IPS DF 6.9 (cell line): ENCODE measurements around the gene MYL12B.
A peak's percentile ranks its signal among the peaks of the same experiment; 100 is the strongest.
"Not testable (repeated sequence)": the region's sequence is repeated elsewhere in the genome, so short reads cannot be mapped to it uniquely, and the experiment has no call there.

ENCODE experiments used
- DNase-seq: peaks from one replicate; pipeline ENCODE4 v3.0.0-alpha.2; 2013; ENCODE audit warnings: low read depth, low spot score
- H3K27ac ChIP-seq: one replicate; pipeline ENCODE4 v1.5.1; 2013; ENCODE audit warnings: low read length, control low read depth
- H3K27me3 ChIP-seq: 2 replicates; pipeline ENCODE4 v1.6.1; 2013; ENCODE audit warnings: mild to moderate bottlenecking, low read length; ENCODE audit not compliant: control insufficient read depth, insufficient read depth
- H3K36me3 ChIP-seq: 2 replicates; pipeline ENCODE4 v1.6.1; 2013; ENCODE audit warnings: low read length; ENCODE audit not compliant: control insufficient read depth, insufficient read depth
- H3K4me1 ChIP-seq: 2 replicates; pipeline ENCODE4 v1.6.1; 2013; ENCODE audit warnings: low read length; ENCODE audit not compliant: control insufficient read depth, insufficient read depth
- H3K4me3 ChIP-seq: 2 replicates; pipeline ENCODE4 v1.5.1; 2013; ENCODE audit warnings: mild to moderate bottlenecking, low read length
- H3K9me3 ChIP-seq: 2 replicates; pipeline ENCODE4 v1.6.1; 2013; ENCODE audit warnings: low read length, inconsistent platforms; ENCODE audit not compliant: control insufficient read depth, insufficient read depth
- WGBS: extraction: QIAGEN DNeasy Blood & Tissue Kit; methylation state at CpG from one replicate; pipeline ENCODE4 v1.1.7; 2013; ENCODE audit warnings: mixed read lengths, missing lambda C conversion rate; ENCODE audit not compliant: insufficient read length, insufficient coverage; 5-methylcytosine and 5-hydroxymethylcytosine counted together

MYL12B gene

DNA sequence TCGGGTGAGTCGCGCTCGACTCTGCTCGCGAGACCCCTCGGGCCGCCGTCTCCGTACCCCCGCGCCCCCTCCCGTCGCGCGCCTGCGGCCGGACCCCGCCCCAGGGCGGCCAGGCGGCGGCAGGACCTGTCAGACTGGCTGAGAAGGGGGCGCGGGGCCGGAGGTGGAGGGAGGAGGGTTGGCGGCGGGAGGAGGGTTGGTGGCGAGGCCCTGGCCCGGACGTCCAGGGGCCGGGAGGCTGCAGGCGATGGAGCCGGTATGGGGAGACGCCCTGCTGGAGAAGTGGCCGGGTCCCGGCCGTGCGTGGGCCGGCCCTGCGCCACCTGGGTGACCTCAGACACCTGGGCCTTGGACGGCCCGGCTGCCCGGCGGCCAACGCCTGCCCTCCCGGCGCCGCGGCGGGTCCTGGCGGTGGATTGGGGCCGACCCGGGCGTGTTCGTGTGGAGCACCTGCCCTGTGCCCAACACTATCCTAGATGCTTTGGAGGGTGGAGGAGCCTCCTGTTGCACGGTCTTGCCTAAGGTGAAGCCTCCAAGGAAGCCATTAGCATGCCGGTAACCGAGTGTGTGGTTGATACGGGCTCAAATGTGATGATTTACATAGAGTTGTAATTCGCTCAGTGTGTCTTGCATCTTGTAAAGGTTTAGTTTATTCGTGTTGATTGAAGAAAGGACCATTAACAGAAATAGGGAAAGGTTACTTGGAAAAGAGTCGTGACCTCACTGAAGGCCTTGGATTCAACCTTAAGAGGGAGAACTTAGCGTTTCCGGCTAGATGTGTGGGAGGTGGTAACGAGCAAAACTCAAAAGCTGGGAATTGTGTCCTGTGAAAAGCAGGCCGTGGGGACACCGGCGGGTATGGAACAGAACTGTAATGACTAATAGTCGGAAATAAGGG, 550 bp downstream of the MYL12B start:
- no peaks in the 10 kb centered on the region for H3K9me3 ChIP-seq
- no peaks in the 10 kb centered on the region for H3K27me3 ChIP-seq
- no peak overlapping the region for H3K27ac ChIP-seq
- WGBS, result no CpG with 5 or more reads among the region's 69 CpGs
- peaks cover 3% of the 10 kb centered on the region; the same call in 1 of the 2 replicates for H3K36me3 ChIP-seq
- DNase-seq, result no peak
- no peaks in the 10 kb centered on the region for H3K4me1 ChIP-seq
- peak overlapping the region; percentile 95 for H3K4me3 ChIP-seq

- no CpG with 5 or more reads among the region's 8 CpGs for WGBS
- Histone ChIP-seq H3K27ac (no peak overlapping the region), H3K27me3 (no peaks in the 10 kb centered on the region), H3K36me3 (no peaks in the 10 kb centered on the region; the same call in 1 of the 2 replicates), H3K9me3 (no peaks in the 10 kb centered on the region), H3K4me3 (peak overlapping the region; percentile 95; the same call in 1 of the 2 replicates), H3K4me1 (no peaks in the 10 kb centered on the region)
- no peak for DNase-seq
These were observed 1.3 kb downstream of the MYL12B start for GRCh38 chr18:3263132-3263700.

GRCh38 chr18:3264362-3264761, 2.4 kb downstream of the MYL12B start:
- no CpG with 5 or more reads among the region's 2 CpGs for WGBS
- no peak for DNase-seq
- H3K27me3 ChIP-seq, result no peaks in the 10 kb centered on the region
- H3K27ac ChIP-seq, result no peak overlapping the region
- no peaks in the 10 kb centered on the region for H3K9me3 ChIP-seq
- H3K4me3 ChIP-seq, result no peak overlapping the region
- no peaks in the 10 kb centered on the region for H3K36me3 ChIP-seq
- H3K4me1 ChIP-seq, result no peaks in the 10 kb centered on the region

- Histone ChIP-seq H3K27ac (no peak overlapping the region), H3K4me3 (no peak overlapping the region), H3K9me3 (no peaks in the 10 kb centered on the region), H3K36me3 (no peaks in the 10 kb centered on the region), H3K4me1 (no peaks in the 10 kb centered on the region), H3K27me3 (no peaks in the 10 kb centered on the region)
- no CpG with 5 or more reads among the region's 3 CpGs for WGBS
- DNase-seq, result no peak
These were observed 3.7 kb downstream of the MYL12B start for GRCh38 chr18:3265564-3266033.

DNA sequence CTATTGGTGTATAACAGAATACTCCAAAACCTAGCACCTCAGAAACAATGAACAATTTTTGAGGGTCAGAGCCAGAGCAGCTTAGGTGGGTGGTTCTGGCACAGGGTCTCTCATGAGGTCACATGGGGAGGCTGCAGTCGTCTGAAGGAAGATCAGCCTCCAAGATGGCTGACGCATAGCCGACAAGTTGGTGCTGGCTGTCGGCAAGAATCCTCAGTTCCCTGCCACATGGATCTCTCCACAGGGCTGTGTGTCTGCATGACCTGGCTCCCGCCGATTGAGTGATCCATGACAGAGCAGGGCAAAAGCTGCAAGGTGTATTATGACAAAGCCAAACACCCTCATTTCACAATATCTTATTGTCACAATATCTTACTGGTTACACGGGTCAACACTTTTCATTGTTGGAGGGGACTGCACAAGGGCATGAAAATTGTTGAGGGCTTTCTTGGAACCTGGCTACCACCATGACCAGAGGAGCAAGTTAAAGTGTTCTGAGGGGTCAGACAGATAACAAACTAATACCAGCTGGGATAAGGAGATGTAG, 4.2 kb downstream of the MYL12B start:
- Histone ChIP-seq H3K27ac (no peak overlapping the region), H3K36me3 (no peaks in the 10 kb centered on the region), H3K4me1 (no peaks in the 10 kb centered on the region), H3K9me3 (no peaks in the 10 kb centered on the region), H3K4me3 (no peak overlapping the region), H3K27me3 (no peaks in the 10 kb centered on the region)
- DNase-seq, result no peak
- WGBS, result no CpG with 5 or more reads among the region's 7 CpGs

DNA sequence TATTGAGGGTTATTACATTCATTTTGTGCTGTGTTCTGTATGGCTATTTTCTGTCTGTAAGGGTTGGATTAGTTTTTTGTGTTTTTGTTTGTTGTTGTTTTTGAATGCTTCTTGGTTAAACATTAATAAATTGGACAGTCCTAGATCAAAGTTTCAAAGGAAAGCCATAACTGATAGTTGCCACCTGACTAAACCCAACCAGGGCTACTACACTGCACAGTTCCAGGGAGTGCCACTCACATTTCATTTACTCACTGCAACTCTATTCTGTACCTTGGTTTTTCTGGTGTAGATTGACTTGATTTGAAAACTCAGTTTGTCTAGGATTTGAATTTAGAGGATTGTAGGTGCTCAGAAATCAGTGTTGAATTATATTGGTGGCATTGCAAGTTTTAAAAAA, 6.4 kb downstream of the MYL12B start:
- Histone ChIP-seq H3K27ac (no peak overlapping the region), H3K4me1 (no peaks in the 10 kb centered on the region), H3K36me3 (no peaks in the 10 kb centered on the region), H3K9me3 (no peaks in the 10 kb centered on the region), H3K4me3 (no peak overlapping the region), H3K27me3 (no peaks in the 10 kb centered on the region)
- no peak for DNase-seq

DNA sequence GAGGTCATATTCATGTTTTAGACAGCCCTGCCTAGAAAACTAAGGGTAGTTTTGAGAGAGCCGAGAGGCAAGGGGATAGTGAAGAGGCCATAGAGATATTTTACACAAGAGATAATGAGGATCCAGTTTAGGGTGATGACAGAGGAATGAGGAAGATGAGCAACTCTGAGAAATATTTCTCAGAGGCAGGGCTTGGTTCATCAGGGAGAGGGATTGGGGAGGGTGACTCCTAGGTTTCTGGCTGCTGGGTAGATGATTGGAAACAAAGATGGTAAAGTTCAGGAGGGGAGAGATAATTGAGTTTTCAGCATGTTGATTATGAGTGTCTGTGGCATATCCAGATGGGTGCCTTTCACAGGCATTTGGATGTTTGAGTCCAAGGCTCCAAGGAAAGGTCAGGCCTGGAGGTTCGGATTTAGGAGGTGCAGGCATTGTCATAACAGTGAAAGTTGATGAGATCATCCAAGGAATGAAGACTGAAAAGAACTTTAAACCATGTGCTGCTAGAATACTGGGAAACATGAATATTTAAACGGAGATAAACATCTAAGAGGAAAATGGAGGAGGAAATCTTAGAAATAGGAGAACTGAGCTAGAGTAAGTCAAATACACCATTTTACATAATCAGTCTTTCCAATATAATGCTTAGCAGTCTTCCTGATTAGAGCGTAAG, 7.4 kb downstream of the MYL12B start:
- Histone ChIP-seq H3K27me3 (no peaks in the 10 kb centered on the region), H3K36me3 (0 out of 2 replicates have a peak, but pooled peaks cover 2% of the 10 kb centered on the region), H3K4me3 (no peak overlapping the region), H3K9me3 (no peaks in the 10 kb centered on the region), H3K4me1 (no peaks in the 10 kb centered on the region), H3K27ac (no peak overlapping the region)
- WGBS, result no CpG with 5 or more reads among the region's 4 CpGs
- DNase-seq, result no peak

DNA sequence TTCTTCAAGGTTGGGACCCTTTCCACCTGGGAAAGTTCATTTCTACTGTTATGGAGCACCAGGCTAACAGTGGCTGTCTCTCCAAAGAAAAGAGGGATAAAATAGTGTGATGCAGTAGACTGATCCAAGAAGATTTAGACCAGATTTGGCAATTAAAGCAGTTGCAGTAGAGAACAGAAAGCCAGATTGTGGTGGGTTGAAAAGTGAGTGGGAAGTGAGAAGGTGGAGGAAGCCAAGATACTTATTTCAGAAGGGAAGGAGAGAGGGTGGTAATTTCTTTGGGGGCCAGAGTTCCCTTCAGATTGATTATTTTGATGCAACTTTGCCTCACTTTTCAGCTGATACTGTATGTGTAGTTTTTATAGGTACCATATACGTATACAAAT, 8.0 kb downstream of the MYL12B start:
- H3K4me3 ChIP-seq, result no peak overlapping the region
- WGBS, result no CpG with 5 or more reads among the region's 1 CpG
- no peaks in the 10 kb centered on the region for H3K27me3 ChIP-seq
- H3K27ac ChIP-seq, result no peak overlapping the region
- no peaks in the 10 kb centered on the region for H3K4me1 ChIP-seq
- DNase-seq, result no peak
- no peaks in the 10 kb centered on the region for H3K9me3 ChIP-seq
- peaks cover 3% of the 10 kb centered on the region; the same call in 1 of the 2 replicates for H3K36me3 ChIP-seq

DNA sequence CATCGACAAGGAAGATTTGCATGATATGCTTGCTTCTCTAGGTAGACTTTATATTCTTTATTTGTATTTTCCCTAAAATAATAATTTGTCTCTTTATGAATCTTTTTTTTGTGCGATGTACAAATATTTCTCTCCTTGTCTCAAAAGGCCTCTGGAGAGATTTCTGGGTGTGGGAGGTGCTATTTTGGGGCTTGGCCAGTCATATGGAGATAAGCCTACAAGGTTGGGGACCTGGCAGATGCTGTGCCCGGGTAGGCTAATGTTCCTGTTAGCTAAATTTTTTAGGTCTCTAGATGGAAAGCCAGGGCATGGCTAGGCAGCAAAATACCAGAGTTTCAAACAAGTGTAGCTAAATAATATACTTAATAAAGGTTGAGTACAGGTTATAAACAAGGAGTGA, 11.1 kb downstream of the MYL12B start:
- Histone ChIP-seq H3K9me3 (no peaks in the 10 kb centered on the region), H3K27me3 (no peaks in the 10 kb centered on the region), H3K4me3 (no peak overlapping the region), H3K36me3 (peaks cover 5% of the 10 kb centered on the region; the same call in 1 of the 2 replicates), H3K27ac (no peak overlapping the region), H3K4me1 (no peaks in the 10 kb centered on the region)
- no peak for DNase-seq
- WGBS, result no CpG with 5 or more reads among the region's 3 CpGs

- 100% methylated on average over 3 of the region's 7 CpGs for WGBS
- not testable (repeated sequence) for H3K9me3 ChIP-seq, H3K36me3 ChIP-seq
These were observed 15.8 kb downstream of the MYL12B start for GRCh38 chr18:3277643-3278213.

More at GRCh38 chr18:3277643-3278213, 15.8 kb downstream of the MYL12B start:
- H3K27me3 ChIP-seq, H3K4me1 ChIP-seq, H3K27ac ChIP-seq, DNase-seq, H3K4me3 ChIP-seq: not testable (repeated sequence)
